HG03354 (cell line): ENCODE results near the gene HAUS7.

Experiments
- ATAC-seq: cut with Tn5 transposase; IDR thresholded peaks from one replicate; pipeline ENCODE4 v1.9.1; 2021; ENCODE audit warnings: mild to moderate bottlenecking; ENCODE audit not compliant: unreplicated experiment, poor library complexity, severe bottlenecking

The HAUS7 gene

GRCh38 chrX:153470411-153471363, at the start of gene HAUS7:
TSS of gene HAUS7 (minus strand) at chrX:153470576. CDS start at chrX:153470557, 19 bp downstream.
- ATAC-seq, result peak; percentile 82

GRCh38 chrX:153519569-153520286, 49.4 kb upstream of the HAUS7 start:
- ATAC-seq, result no peak

- no peak for ATAC-seq
Measured at GRCh38 chrX:153517946-153518834, 47.8 kb upstream of the HAUS7 start.

- ATAC-seq, result no peak
Measured at GRCh38 chrX:153517423-153517822, 47.0 kb upstream of the HAUS7 start, which contains the start of gene ATP2B3. TSS of gene ATP2B3 (plus strand) at chrX:153517642. CDS start at chrX:153536248, 18,606 bp downstream.

GRCh38 chrX:153516073-153516472, 45.7 kb upstream of the HAUS7 start:
- no peak for ATAC-seq

GRCh38 chrX:153515435-153515834, 45.1 kb upstream of the HAUS7 start:
- ATAC-seq, result no peak

GRCh38 chrX:153514259-153514658, 43.9 kb upstream of the HAUS7 start:
- no peak for ATAC-seq

- ATAC-seq, result no peak
Measured at GRCh38 chrX:153513265-153513664, 42.9 kb upstream of the HAUS7 start.

- no peak for ATAC-seq
Measured at GRCh38 chrX:153512501-153512893, 42.1 kb upstream of the HAUS7 start.

- ATAC-seq, result no peak
Measured at GRCh38 chrX:153511784-153512500, 41.6 kb upstream of the HAUS7 start.

- ATAC-seq, result no peak
Measured at GRCh38 chrX:153510383-153510782, 40.0 kb upstream of the HAUS7 start.

GRCh38 chrX:153509592-153509991, 39.2 kb upstream of the HAUS7 start:
- ATAC-seq, result no peak

- peak; percentile 93 for ATAC-seq
Measured at GRCh38 chrX:153507484-153508178, 37.3 kb upstream of the HAUS7 start.

GRCh38 chrX:153505361-153505760, 35.0 kb upstream of the HAUS7 start:
- no peak for ATAC-seq

- ATAC-seq, result no peak
Measured at GRCh38 chrX:153504445-153505016, 34.2 kb upstream of the HAUS7 start.

GRCh38 chrX:153502796-153503195, 32.4 kb upstream of the HAUS7 start:
- ATAC-seq, result no peak

GRCh38 chrX:153502131-153502530, 31.8 kb upstream of the HAUS7 start:
- no peak for ATAC-seq

GRCh38 chrX:153501530-153501929, 31.2 kb upstream of the HAUS7 start:
- ATAC-seq, result no peak
